K562 (cell line): Measurements from ENCODE around the gene HDHD3. TPM values are rescaled to one million over a fixed set of nuclear protein-coding genes. Genes with fewer than 3 reads are reported as not detected.
A peak's percentile ranks its signal among the peaks of the same experiment; 100 is the strongest.

Source experiments
- DPF2 ChIP-seq: fragments of 450-650 bp; IDR thresholded peaks from 2 replicates; pipeline ENCODE4 v1.6.1; 2016
- ETS2 ChIP-seq: IDR thresholded peaks from 2 replicates; pipeline ENCODE4 v1.6.1; 2016; ENCODE audit warnings: borderline replicate concordance, missing genetic modification characterization, mild to moderate bottlenecking, moderate library complexity, missing compliant biosample characterization; ENCODE audit not compliant: poor library complexity, severe bottlenecking
- REST ChIP-seq, 2 experiments: fragments of 450-650 bp; formaldehyde crosslinking in 1 of 2; IDR thresholded peaks; 2 replicates each; pipeline versions ENCODE4 v1.4.0 to v1.6.1; 2014 to 2020; ENCODE audit warnings: mild to moderate bottlenecking in 2 of 2, borderline replicate concordance in 1 of 2, low read depth in 1 of 2
- SMAD2 ChIP-seq: fragments of 150-350 bp; IDR thresholded peaks from 2 replicates; pipeline ENCODE4 v1.6.1; 2014; ENCODE audit warnings: low read depth, mild to moderate bottlenecking, low read length
- ZBTB40 ChIP-seq, 2 experiments: fragments of 450-650 bp in 1 of 2; sonication (generic) in 1 of 2; formaldehyde crosslinking in 1 of 2; IDR thresholded peaks; 2 replicates each; pipeline versions ENCODE4 v1.7.1 to v1.9.0; 2016 to 2022; ENCODE audit warnings: inconsistent platforms in 1 of 2, mild to moderate bottlenecking in 1 of 2, missing genetic modification reagents in 1 of 2
- ZNF3 ChIP-seq: fragments of 250-450 bp; sonication (Bioruptor Pico); IDR thresholded peaks from 2 replicates; pipeline ENCODE4 v1.5.0; 2021; ENCODE audit warnings: mild to moderate bottlenecking, moderate library complexity
- ZNF707 ChIP-seq: fragments of 250-450 bp; sonication (Bioruptor Pico); conservative IDR thresholded peaks from 2 replicates; pipeline ENCODE4 v1.8.0; 2022; ENCODE audit warnings: inconsistent platforms, mild to moderate bottlenecking, moderate library complexity
- polyA plus RNA-seq, 8 experiments: library from polyadenylated mRNA; depleted of rRNA in 4 of 8; stranded (reverse) in 5 of 8; unstranded in 3 of 8; fragments of >200 nt; fragmentation: Nextera tagmentation in 2 of 8; fragmentation: Illumina TruSeq in 1 of 8; extraction: Ambion mirVana in 2 of 8; extraction: Trizol in 1 of 8; gene quantifications; 2 replicates each; pipeline versions ENCODE4 v1.2.1 to v1.2.3, GENCODE V29; 2011 to 2014; ENCODE audit warnings: inconsistent platforms in 1 of 8, missing spikeins in 1 of 8
- total RNA-seq, 7 experiments: library from RNA; depleted of rRNA in 6 of 7; stranded (reverse); fragments of >200 nt in 6 of 7; fragmentation: Illumina TruSeq in 2 of 7; extraction: Trizol in 2 of 7; gene quantifications; 2 replicates each; pipeline versions ENCODE4 v1.2.1 to v1.2.3, GENCODE V29; 2011 to 2021; ENCODE audit warnings: low replicate concordance in 1 of 7

The HDHD3 gene
- total and polyA plus RNA-seq, 9 of the 15 experiments (the other 6 are each of a cell fraction or from before 2014, with no cell fraction given) = 1.1 to 19.1 (median 10.9) TPM

- TF ChIP-seq REST (IDR thresholded peaks at IDR 0.05; ENCODE audit: borderline replicate concordance) (peak; percentile 37), REST (CRISPR knock-in tag; IDR thresholded peaks at IDR 0.05; ENCODE audit: low read depth) (no peak), SMAD2 (no peak), DPF2 (0 out of 2 replicates have a peak, but pooled peaks have one; percentile 49), ETS2 (tag) (no peak), ZNF3 (CRISPR knock-in tag) (no peak), ZBTB40 (IDR thresholded peaks at IDR 0.05) (peak; percentile 22; the same call in 1 of the 2 replicates), ZBTB40 (CRISPR knock-in tag; IDR thresholded peaks at IDR 0.05) (no peak), ZNF707 (CRISPR knock-in tag) (no peak)
Observed at GRCh38 chr9:113410207-113410864, 33.5 kb upstream of the HDHD3 start, which contains the start of the genes C9orf43 and POLE3 (continued).
